Measurements from ENCODE around the gene GNAQ.

GRCh38 chr9:77893706-77894105, 137.9 kb downstream of the GNAQ start:
- TF ChIP-seq CTCF (IDR thresholded peaks at IDR 0.05; ENCODE audit: low read depth, low read length, poor library complexity, severe bottlenecking), result no peak
- TF ChIP-seq EZH2phosphoT487 (IDR thresholded peaks at IDR 0.05; ENCODE audit: borderline replicate concordance, low read length), result no peak

Measured in DOHH2 (cell line).